ENCODE results near the gene KLHL21. TPM values are rescaled to one million over a fixed set of nuclear protein-coding genes. Genes with fewer than 3 reads are reported as not detected.

KLHL21 gene
- total RNA-seq, 1 experiment from 2014 or later = 35.9 TPM

- intact Hi-C loops (cut with micrococcal nuclease; ENCODE audit: unreplicated experiment) (no loop called here), in situ Hi-C loops (cut with HindIII; ENCODE audit: low pct_unique_long_range_greater_than_20kb, low sequenced_read_pairs) (no loop called here)
- TF ChIP-seq REST (IDR thresholded peaks at IDR 0.05; ENCODE audit: insufficient read depth in 1 of 2, low read depth in 2 of 2, low read length in 1 of 2) (no peak), POLR2AphosphoS5 (IDR thresholded peaks at IDR 0.05; ENCODE audit: low read depth, low read length) (no peak), SIN3A (IDR thresholded peaks at IDR 0.05; ENCODE audit: borderline replicate concordance, insufficient read depth, low read depth, low read length) (no peak), TCF7L2 (IDR thresholded peaks at IDR 0.05; ENCODE audit: low read depth, low read length) (no peak)
- TF ChIP-seq, protein P1, sequence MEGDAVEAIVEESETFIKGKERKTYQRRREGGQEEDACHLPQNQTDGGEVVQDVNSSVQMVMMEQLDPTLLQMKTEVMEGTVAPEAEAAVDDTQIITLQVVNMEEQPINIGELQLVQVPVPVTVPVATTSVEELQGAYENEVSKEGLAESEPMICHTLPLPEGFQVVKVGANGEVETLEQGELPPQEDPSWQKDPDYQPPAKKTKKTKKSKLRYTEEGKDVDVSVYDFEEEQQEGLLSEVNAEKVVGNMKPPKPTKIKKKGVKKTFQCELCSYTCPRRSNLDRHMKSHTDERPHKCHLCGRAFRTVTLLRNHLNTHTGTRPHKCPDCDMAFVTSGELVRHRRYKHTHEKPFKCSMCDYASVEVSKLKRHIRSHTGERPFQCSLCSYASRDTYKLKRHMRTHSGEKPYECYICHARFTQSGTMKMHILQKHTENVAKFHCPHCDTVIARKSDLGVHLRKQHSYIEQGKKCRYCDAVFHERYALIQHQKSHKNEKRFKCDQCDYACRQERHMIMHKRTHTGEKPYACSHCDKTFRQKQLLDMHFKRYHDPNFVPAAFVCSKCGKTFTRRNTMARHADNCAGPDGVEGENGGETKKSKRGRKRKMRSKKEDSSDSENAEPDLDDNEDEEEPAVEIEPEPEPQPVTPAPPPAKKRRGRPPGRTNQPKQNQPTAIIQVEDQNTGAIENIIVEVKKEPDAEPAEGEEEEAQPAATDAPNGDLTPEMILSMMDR (IDR thresholded peaks at IDR 0.05) = no peak
- no peaks in the 10 kb centered on the region for H3K27me3 ChIP-seq (ENCODE audit: control insufficient read depth, insufficient read depth, low read length)
- peak overlapping the region; percentile 79 for H3K27ac ChIP-seq (ENCODE audit: low read length)
- no TSS peak for BruUV-seq (replicated peaks)
- DNase-seq (ENCODE audit: low read depth, low spot score) = no peak
- ChIA-PET POLR2A (no interaction called here), CTCF (interaction anchor here (1.2 kb wide), 1 partner anchor 9 kb away, joined by 3 read pairs; no protein-coding TSS in a partner anchor)
- peaks cover 32% of the 10 kb centered on the region for H3K4me1 ChIP-seq (ENCODE audit: control insufficient read depth, insufficient read depth, low read length)
- H3K36me3 ChIP-seq (ENCODE audit: control insufficient read depth, insufficient read depth, low read length) = peaks cover 6% of the 10 kb centered on the region; the same call in 1 of the 2 replicates
- H3K9me3 ChIP-seq (ENCODE audit: control insufficient read depth, insufficient read depth, low read depth, low read length) = no peaks in the 10 kb centered on the region
- no peak overlapping the region; a peak in 1 of 4 replicates for H3K4me3 ChIP-seq (ENCODE audit: low read depth in 2 of 2, low read length in 2 of 2)
- ATAC-seq = no peak
Measured at GRCh38 chr1:6623269-6623965, 20.7 kb upstream of the KLHL21 start.

- Histone ChIP-seq H3K4me3 (ENCODE audit: low read depth in 2 of 2, low read length in 2 of 2) (no peak overlapping the region), H3K4me1 (ENCODE audit: control insufficient read depth, insufficient read depth, low read length) (peaks cover 32% of the 10 kb centered on the region), H3K27ac (ENCODE audit: low read length) (peak overlapping the region; percentile 79), H3K9me3 (ENCODE audit: control insufficient read depth, insufficient read depth, low read depth, low read length) (no peaks in the 10 kb centered on the region), H3K27me3 (ENCODE audit: control insufficient read depth, insufficient read depth, low read length) (no peaks in the 10 kb centered on the region), H3K36me3 (ENCODE audit: control insufficient read depth, insufficient read depth, low read length) (peaks cover 4% of the 10 kb centered on the region; the same call in 1 of the 2 replicates)
- TSS peak; percentile 21 for BruUV-seq (replicated peaks)
- ChIA-PET POLR2A (no interaction called here), CTCF (no interaction called here)
- ATAC-seq (no peak), DNase-seq (ENCODE audit: low read depth, low spot score) (no peak)
- TF ChIP-seq REST (IDR thresholded peaks at IDR 0.05; ENCODE audit: insufficient read depth in 1 of 2, low read depth in 2 of 2, low read length in 1 of 2) (no peak), SIN3A (IDR thresholded peaks at IDR 0.05; ENCODE audit: borderline replicate concordance, insufficient read depth, low read depth, low read length) (no peak), TCF7L2 (IDR thresholded peaks at IDR 0.05; ENCODE audit: low read depth, low read length) (no peak), POLR2AphosphoS5 (IDR thresholded peaks at IDR 0.05; ENCODE audit: low read depth, low read length) (no peak)
- TF ChIP-seq, protein P1 (IDR thresholded peaks at IDR 0.05) = no peak
- intact Hi-C loops (cut with micrococcal nuclease; ENCODE audit: unreplicated experiment) (no loop called here), in situ Hi-C loops (cut with HindIII; ENCODE audit: low pct_unique_long_range_greater_than_20kb, low sequenced_read_pairs) (no loop called here)
Measured at GRCh38 chr1:6622396-6623152, 19.9 kb upstream of the KLHL21 start.

Data from Panc1 (cell line).